DND-41 (cell line): ENCODE data around the gene SKIDA1.

Source experiments
- ATAC-seq: fragments of 200-7000 bp; cut with Tn5 transposase; 3 replicates; pipeline ENCODE4 v1.9.1; 2021; ENCODE audit warnings: low read depth; ENCODE audit not compliant: insufficient read depth
- DNase-seq: peaks from one replicate; pipeline ENCODE4 v3.0.0-alpha.2; 2020
- H2AFZ ChIP-seq: 2 replicates; pipeline ENCODE4 v1.6.0; 2012; ENCODE audit warnings: low read depth, low read length
- H3K27ac ChIP-seq: 2 replicates; pipeline ENCODE4 v1.5.1; 2012; ENCODE audit warnings: low read length, inconsistent platforms
- H3K27me3 ChIP-seq: fragments of 200-600 bp; sonication (generic); 2 replicates; pipeline ENCODE4 v1.6.0; 2012; ENCODE audit warnings: low read length, mild to moderate bottlenecking, inconsistent platforms; ENCODE audit not compliant: insufficient read depth, poor library complexity
- H3K36me3 ChIP-seq: 2 replicates; pipeline ENCODE4 v1.5.1; 2012; ENCODE audit warnings: low read length, inconsistent platforms; ENCODE audit not compliant: insufficient read depth
- H3K4me1 ChIP-seq: 2 replicates; pipeline ENCODE4 v1.5.1; 2012; ENCODE audit warnings: mild to moderate bottlenecking, low read length; ENCODE audit not compliant: insufficient read depth
- H3K4me2 ChIP-seq: 2 replicates; pipeline ENCODE4 v1.6.0; 2012; ENCODE audit warnings: mild to moderate bottlenecking, moderate library complexity, low read length, inconsistent platforms; ENCODE audit not compliant: insufficient read depth
- H3K4me3 ChIP-seq, 2 experiments: fragments of 200-600 bp in 1 of 2; shearing (Covaris generic) in 1 of 2; 2 replicates each; pipeline ENCODE4 v1.5.1; 2012 to 2016; ENCODE audit warnings: inconsistent platforms in 2 of 2, low read length in 2 of 2, mild to moderate bottlenecking in 2 of 2, low read depth in 1 of 2, moderate library complexity in 1 of 2
- H3K79me2 ChIP-seq: 2 replicates; pipeline ENCODE4 v1.6.0; 2012; ENCODE audit warnings: low read length, inconsistent platforms; ENCODE audit not compliant: insufficient read depth
- H3K9ac ChIP-seq: 2 replicates; pipeline ENCODE4 v1.6.0; 2012; ENCODE audit warnings: low read depth, mild to moderate bottlenecking, inconsistent platforms, low read length, moderate library complexity
- H3K9me3 ChIP-seq: 2 replicates; pipeline ENCODE4 v1.5.1; 2012; ENCODE audit warnings: low read length, moderate library complexity, mild to moderate bottlenecking, inconsistent platforms; ENCODE audit not compliant: insufficient read depth, severe bottlenecking
- H4K20me1 ChIP-seq: 2 replicates; pipeline ENCODE4 v1.6.0; 2012; ENCODE audit warnings: low read length; ENCODE audit not compliant: insufficient read depth
- CTCF ChIP-seq: IDR thresholded peaks from 2 replicates; pipeline ENCODE4 v1.5.1; 2012; ENCODE audit warnings: borderline replicate concordance, low read length, moderate library complexity, mild to moderate bottlenecking; ENCODE audit not compliant: poor library complexity, severe bottlenecking; ENCODE audit errors: extremely low read depth
- EZH2 ChIP-seq: IDR thresholded peaks from 3 replicates; pipeline ENCODE4 v1.6.1; 2012; ENCODE audit warnings: borderline replicate concordance, low read depth, mild to moderate bottlenecking, moderate library complexity, low read length, inconsistent platforms; ENCODE audit not compliant: severe bottlenecking

Gene SKIDA1

GRCh38 chr10:21513405-21513788 is 12.1 kb downstream of the SKIDA1 start:
- Histone ChIP-seq H3K4me2 (no peak overlapping the region), H3K79me2 (no peaks in the 10 kb centered on the region), H3K9ac (no peak overlapping the region), H3K9me3 (no peaks in the 10 kb centered on the region), H3K27me3 (peaks cover 52% of the 10 kb centered on the region), H3K4me3 (no peak overlapping the region), H2AFZ (no peak overlapping the region), H4K20me1 (peaks cover 5% of the 10 kb centered on the region), H3K27ac (no peak overlapping the region), H3K4me1 (peaks cover 18% of the 10 kb centered on the region), H3K36me3 (no peaks in the 10 kb centered on the region)
- no peak for ATAC-seq
- TF ChIP-seq EZH2: no peak
- DNase-seq: no peak

DNA sequence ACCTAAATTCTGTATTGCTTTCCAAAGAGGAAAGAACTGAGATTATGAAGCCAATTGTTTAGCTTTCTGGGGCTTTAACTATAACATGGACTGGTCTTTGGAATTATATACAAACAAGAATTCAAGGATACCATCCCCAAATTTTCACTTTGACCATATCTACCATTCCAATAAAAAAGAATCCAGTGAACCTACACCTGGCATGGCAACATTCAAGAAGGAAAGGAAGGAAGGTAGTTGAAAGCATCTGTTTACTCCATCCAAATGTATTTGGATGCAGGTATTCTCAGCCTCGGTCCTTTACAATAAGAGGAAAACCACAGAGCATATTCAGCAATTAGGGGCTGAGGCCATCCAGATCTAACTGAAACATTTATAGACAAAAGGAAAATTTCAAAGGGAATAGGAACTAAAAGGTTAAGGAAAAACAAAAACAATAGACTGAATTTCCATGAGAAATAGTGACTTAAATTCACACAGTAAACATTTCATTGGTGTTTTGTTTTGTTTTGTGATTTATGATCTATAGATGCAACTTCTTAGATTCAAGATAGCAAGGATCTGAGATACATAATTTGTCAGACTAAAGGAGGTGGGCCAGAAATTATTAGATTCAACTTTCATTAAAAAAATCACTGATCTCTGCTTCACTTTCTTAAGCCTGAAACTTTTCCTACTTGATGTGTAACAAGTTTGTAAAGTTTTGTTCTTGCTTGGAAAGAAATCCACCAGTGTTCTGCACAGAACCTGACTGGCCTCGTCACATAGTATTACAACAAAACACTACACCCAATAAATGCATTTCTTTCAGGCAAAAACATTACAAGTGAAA is 12.7 kb downstream of the SKIDA1 start:
- peaks cover 46% of the 10 kb centered on the region for H3K27me3 ChIP-seq
- H3K27ac ChIP-seq: no peak overlapping the region
- ATAC-seq: no peak
- H3K4me1 ChIP-seq: peaks cover 15% of the 10 kb centered on the region
- no peaks in the 10 kb centered on the region for H3K79me2 ChIP-seq
- H2AFZ ChIP-seq: no peak overlapping the region
- H3K4me3 ChIP-seq: no peak overlapping the region
- H3K9me3 ChIP-seq: no peaks in the 10 kb centered on the region
- no peaks in the 10 kb centered on the region for H3K36me3 ChIP-seq
- no peak overlapping the region for H3K4me2 ChIP-seq
- no peak for DNase-seq
- H4K20me1 ChIP-seq: peaks cover 5% of the 10 kb centered on the region
- TF ChIP-seq EZH2 (no peak), CTCF (no peak)
- no peak overlapping the region for H3K9ac ChIP-seq

- ATAC-seq: no peak
- H3K27me3 ChIP-seq: peaks cover 40% of the 10 kb centered on the region
Measured at GRCh38 chr10:21511946-21512572, 13.4 kb downstream of the SKIDA1 start.

More at GRCh38 chr10:21511946-21512572, 13.4 kb downstream of the SKIDA1 start:
- no peak overlapping the region for H3K4me2 ChIP-seq
- H3K4me3 ChIP-seq: no peak overlapping the region
- DNase-seq: no peak
- peaks cover 5% of the 10 kb centered on the region for H4K20me1 ChIP-seq
- no peaks in the 10 kb centered on the region for H3K79me2 ChIP-seq
- H3K27ac ChIP-seq: no peak overlapping the region
- H3K9me3 ChIP-seq: no peaks in the 10 kb centered on the region
- no peak overlapping the region for H3K9ac ChIP-seq
- no peak for TF ChIP-seq CTCF
- TF ChIP-seq EZH2: no peak
- H3K36me3 ChIP-seq: no peaks in the 10 kb centered on the region
- no peak overlapping the region for H2AFZ ChIP-seq
- peaks cover 7% of the 10 kb centered on the region for H3K4me1 ChIP-seq
